Panc1 (cell line): ENCODE data around the gene TRIM37. TPM values are rescaled to one million over a fixed set of nuclear protein-coding genes. Genes with fewer than 3 reads are reported as not detected.

Source experiments
- ATAC-seq: fragments of 200-7000 bp; cut with Tn5 transposase; 2 replicates; pipeline ENCODE4 v1.9.1; 2020; ENCODE audit warnings: mild to moderate bottlenecking, moderate library complexity
- BruUV-seq: library from RNA; stranded (reverse); fragments of 400-500 nt; replicated peaks from 2 replicates; lab custom pipeline; 2021; lab: Mats Ljungman, UMichigan
- CTCF ChIA-PET: fragments of 300-600 bp; sonication (Branson Sonifier 250); formaldehyde crosslinking; loops from one replicate; lab custom pipeline; 2022; ENCODE audit warnings: antibody characterized with exemption; lab: Charles Lee
- POLR2A ChIA-PET: fragments of 300-600 bp; sonication (Branson Sonifier 250); formaldehyde crosslinking; loops from one replicate; lab custom pipeline; 2022; ENCODE audit warnings: antibody characterized with exemption; lab: Charles Lee
- DNase-seq: peaks from one replicate; pipeline ENCODE4 v3.0.0-alpha.2; 2010; ENCODE audit warnings: low read depth, low spot score
- H3K27ac ChIP-seq: 2 replicates; pipeline ENCODE4 v1.5.1; 2011; ENCODE audit warnings: mild to moderate bottlenecking, low read length, inconsistent platforms
- H3K27me3 ChIP-seq: fragments of 200-500 bp; sonication (Bioruptor generic); 2 replicates; pipeline ENCODE4 v1.6.0; 2014; ENCODE audit warnings: low read length, inconsistent platforms; ENCODE audit not compliant: control insufficient read depth, insufficient read depth
- H3K36me3 ChIP-seq: fragments of 200-500 bp; sonication (Bioruptor generic); 2 replicates; pipeline ENCODE4 v1.5.1; 2014; ENCODE audit warnings: inconsistent platforms, mild to moderate bottlenecking, low read length, moderate library complexity; ENCODE audit not compliant: control insufficient read depth, insufficient read depth
- H3K4me1 ChIP-seq: 2 replicates; pipeline ENCODE4 v1.5.1; 2011; ENCODE audit warnings: inconsistent platforms, mild to moderate bottlenecking, low read length, moderate library complexity; ENCODE audit not compliant: control insufficient read depth, insufficient read depth
- H3K4me3 ChIP-seq, 2 experiments: 2 replicates each; pipeline ENCODE4 v1.5.1; 2011 to 2012; ENCODE audit warnings: low read depth in 2 of 2, low read length in 2 of 2, mild to moderate bottlenecking in 2 of 2, inconsistent platforms in 1 of 2, moderate library complexity in 1 of 2
- H3K9me3 ChIP-seq: fragments of 200-500 bp; sonication (Bioruptor generic); 2 replicates; pipeline ENCODE4 v1.5.1; 2014; ENCODE audit warnings: low read depth, mild to moderate bottlenecking, inconsistent platforms, low read length, moderate library complexity; ENCODE audit not compliant: control insufficient read depth, insufficient read depth
- CTCF ChIP-seq: fragments of 450-650 bp; IDR thresholded peaks from 2 replicates; pipeline ENCODE4 v1.5.1; 2017; ENCODE audit warnings: mild to moderate bottlenecking
- POLR2AphosphoS5 ChIP-seq: IDR thresholded peaks from 2 replicates; pipeline ENCODE4 v1.6.1; 2012; ENCODE audit warnings: mild to moderate bottlenecking, low read depth, low read length, moderate library complexity
- SIN3A ChIP-seq: IDR thresholded peaks from 2 replicates; pipeline ENCODE4 v1.6.1; 2012; ENCODE audit warnings: low read depth, mild to moderate bottlenecking, low read length, moderate library complexity, borderline replicate concordance; ENCODE audit not compliant: insufficient read depth
- TCF7L2 ChIP-seq: IDR thresholded peaks from 2 replicates; pipeline ENCODE4 v1.6.1; 2011; ENCODE audit warnings: mild to moderate bottlenecking, low read depth, low read length, inconsistent platforms
- in situ Hi-C: cut with HindIII; loops from 2 replicates; pipeline ENCODE4 v1.10.0; 2016; ENCODE audit warnings: low sequenced_read_pairs, low pct_unique_long_range_greater_than_20kb
- intact Hi-C: fragments of 100-400 bp; cut with micrococcal nuclease; formaldehyde crosslinking; loops from one replicate; pipeline ENCODE4 v1.10.0; 2022; ENCODE audit not compliant: unreplicated experiment
- total RNA-seq: library from RNA; stranded (reverse); gene quantifications from one replicate; pipeline ENCODE4 v1.2.1, GENCODE V29; 2021; ENCODE audit not compliant: unreplicated experiment
- TF ChIP-seq, protein P1 (sequence below), 2 experiments: IDR thresholded peaks; 2 replicates each; pipeline ENCODE4 v1.6.1; 2011 to 2012; ENCODE audit warnings: low read depth in 2 of 2, control low read depth in 1 of 2, low read length in 1 of 2, mild to moderate bottlenecking in 1 of 2, moderate library complexity in 1 of 2; ENCODE audit not compliant: insufficient read depth in 1 of 2

TRIM37 gene
- total RNA-seq, 1 experiment from 2014 or later, result 43.3 TPM

GRCh38 chr17:58974354-58974753 lies 132.3 kb downstream of the TRIM37 start:
- DNase-seq (no peak), ATAC-seq (no peak)
- Histone ChIP-seq H3K4me1 (no peaks in the 10 kb centered on the region), H3K9me3 (no peaks in the 10 kb centered on the region), H3K27me3 (no peaks in the 10 kb centered on the region), H3K36me3 (no peaks in the 10 kb centered on the region), H3K27ac (no peak overlapping the region), H3K4me3 (no peak overlapping the region)
- TF ChIP-seq, protein P1, sequence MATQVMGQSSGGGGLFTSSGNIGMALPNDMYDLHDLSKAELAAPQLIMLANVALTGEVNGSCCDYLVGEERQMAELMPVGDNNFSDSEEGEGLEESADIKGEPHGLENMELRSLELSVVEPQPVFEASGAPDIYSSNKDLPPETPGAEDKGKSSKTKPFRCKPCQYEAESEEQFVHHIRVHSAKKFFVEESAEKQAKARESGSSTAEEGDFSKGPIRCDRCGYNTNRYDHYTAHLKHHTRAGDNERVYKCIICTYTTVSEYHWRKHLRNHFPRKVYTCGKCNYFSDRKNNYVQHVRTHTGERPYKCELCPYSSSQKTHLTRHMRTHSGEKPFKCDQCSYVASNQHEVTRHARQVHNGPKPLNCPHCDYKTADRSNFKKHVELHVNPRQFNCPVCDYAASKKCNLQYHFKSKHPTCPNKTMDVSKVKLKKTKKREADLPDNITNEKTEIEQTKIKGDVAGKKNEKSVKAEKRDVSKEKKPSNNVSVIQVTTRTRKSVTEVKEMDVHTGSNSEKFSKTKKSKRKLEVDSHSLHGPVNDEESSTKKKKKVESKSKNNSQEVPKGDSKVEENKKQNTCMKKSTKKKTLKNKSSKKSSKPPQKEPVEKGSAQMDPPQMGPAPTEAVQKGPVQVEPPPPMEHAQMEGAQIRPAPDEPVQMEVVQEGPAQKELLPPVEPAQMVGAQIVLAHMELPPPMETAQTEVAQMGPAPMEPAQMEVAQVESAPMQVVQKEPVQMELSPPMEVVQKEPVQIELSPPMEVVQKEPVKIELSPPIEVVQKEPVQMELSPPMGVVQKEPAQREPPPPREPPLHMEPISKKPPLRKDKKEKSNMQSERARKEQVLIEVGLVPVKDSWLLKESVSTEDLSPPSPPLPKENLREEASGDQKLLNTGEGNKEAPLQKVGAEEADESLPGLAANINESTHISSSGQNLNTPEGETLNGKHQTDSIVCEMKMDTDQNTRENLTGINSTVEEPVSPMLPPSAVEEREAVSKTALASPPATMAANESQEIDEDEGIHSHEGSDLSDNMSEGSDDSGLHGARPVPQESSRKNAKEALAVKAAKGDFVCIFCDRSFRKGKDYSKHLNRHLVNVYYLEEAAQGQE (IDR thresholded peaks at IDR 0.05; ENCODE audit: insufficient read depth in 1 of 2, low read depth in 2 of 2, low read length in 1 of 2), result no peak
- no peak for TF ChIP-seq TCF7L2
- TF ChIP-seq SIN3A, result no peak
- TF ChIP-seq CTCF, result no peak
- no peak for TF ChIP-seq POLR2AphosphoS5
- in situ Hi-C loops (no loop called here), intact Hi-C loops (no loop called here)
- no TSS peak for BruUV-seq
- ChIA-PET CTCF (no interaction called here), POLR2A (no interaction called here)

DNA sequence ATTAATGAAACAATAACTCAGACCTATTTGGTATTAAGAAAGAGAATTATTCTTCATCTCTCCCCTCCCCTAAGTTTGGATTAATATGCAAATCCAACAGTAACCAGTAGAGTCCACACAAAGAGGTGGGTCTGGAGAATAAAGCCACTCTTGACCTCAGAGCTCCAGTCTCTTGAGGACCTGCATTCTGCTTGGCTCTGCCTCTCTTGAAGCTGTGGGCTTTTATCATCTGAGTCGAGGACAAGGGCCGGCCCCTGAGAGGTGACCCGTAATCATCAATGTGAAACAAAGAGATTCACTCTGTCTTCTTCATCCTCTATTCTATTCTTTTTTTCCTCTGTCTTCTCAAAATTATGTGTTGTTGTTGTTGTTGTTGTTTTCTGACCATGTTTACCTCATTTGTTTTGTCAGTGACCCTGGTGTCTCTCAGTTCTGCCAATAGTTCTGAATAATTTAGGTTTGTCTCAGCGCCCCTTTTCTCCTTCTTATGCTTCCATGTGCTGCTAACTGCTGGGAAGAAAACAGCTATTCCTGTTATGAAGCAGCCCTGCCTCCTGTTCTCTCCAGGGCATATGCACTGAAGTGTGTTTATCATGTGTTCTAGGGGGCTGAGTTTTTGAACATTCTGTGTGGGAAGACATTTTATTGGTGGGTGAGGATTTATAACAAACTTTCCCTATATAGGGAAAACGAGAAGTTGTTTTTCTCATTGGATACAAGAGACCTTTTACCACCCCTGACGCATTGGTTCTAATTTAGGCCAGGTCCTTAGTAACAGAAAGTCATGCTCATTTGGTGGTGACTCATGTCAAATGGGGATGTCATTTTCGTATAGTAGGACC lies 135.8 kb downstream of the TRIM37 start:
- CTCF ChIA-PET, result no interaction called here
- intact Hi-C loops, result no loop called here
- POLR2A ChIA-PET, result no interaction called here

More for the DNA sequence above, 135.8 kb downstream of the TRIM37 start:
- no TSS peak for BruUV-seq
- H3K4me3 ChIP-seq, result no peak overlapping the region
- H3K4me1 ChIP-seq, result no peaks in the 10 kb centered on the region
- no peak for DNase-seq
- in situ Hi-C loops, result no loop called here
- no peak for TF ChIP-seq POLR2AphosphoS5
- no peak for TF ChIP-seq CTCF
- TF ChIP-seq SIN3A, result no peak
- no peak for TF ChIP-seq TCF7L2
- TF ChIP-seq, protein P1 (IDR thresholded peaks at IDR 0.05; ENCODE audit: insufficient read depth in 1 of 2, low read depth in 2 of 2, low read length in 1 of 2), result no peak
- no peak for ATAC-seq
- H3K9me3 ChIP-seq, result no peaks in the 10 kb centered on the region
- H3K27me3 ChIP-seq, result no peaks in the 10 kb centered on the region
- H3K36me3 ChIP-seq, result no peaks in the 10 kb centered on the region
- no peak overlapping the region for H3K27ac ChIP-seq
